Naive thymus-derived CD4-positive, alpha-beta T cell (primary cell): ENCODE data around the gene C1QTNF1. TPM values are rescaled to one million over a fixed set of nuclear protein-coding genes. Genes with fewer than 3 reads are reported as not detected.

Source experiments
- ATAC-seq: fragments of 150-1000 bp; cut with Tn5 transposase; 2 replicates; pipeline ENCODE4 v1.10.0; 2021; ENCODE audit warnings: mild to moderate bottlenecking, moderate library complexity
- CTCF ChIA-PET: fragments of 350-600 bp; sonication (Branson Sonifier 250); formaldehyde crosslinking; loops from one replicate; lab custom pipeline; 2021; ENCODE audit warnings: antibody characterized with exemption; lab: Charles Lee
- POLR2A ChIA-PET: fragments of 350-600 bp; sonication (Branson Sonifier 250); formaldehyde crosslinking; loops from one replicate; lab custom pipeline; 2021; ENCODE audit warnings: antibody characterized with exemption, inconsistent platforms; lab: Charles Lee
- DNase-seq, 9 donors: peaks; one replicate each; pipeline versions ENCODE4 v3.0.0 to v3.0.0-alpha.2; 2020 to 2022; ENCODE audit warnings: mixed read lengths in 1 of 9
- H3K27ac ChIP-seq: one replicate; pipeline ENCODE4 v1.7.0; 2013; ENCODE audit warnings: mild to moderate bottlenecking, low read depth, low read length, moderate library complexity
- H3K27me3 ChIP-seq, 2 donors: one replicate each; pipeline ENCODE4 v1.7.0; 2013; ENCODE audit warnings: low read length in 2 of 2, mild to moderate bottlenecking in 2 of 2, moderate library complexity in 2 of 2; ENCODE audit not compliant: control insufficient read depth in 2 of 2, insufficient read depth in 2 of 2
- H3K36me3 ChIP-seq, 3 experiments: 1 replicate in 2 of 3; 2 replicates in 1 of 3; pipeline ENCODE4 v1.7.0; 2013; ENCODE audit warnings: low read length in 3 of 3, mild to moderate bottlenecking in 3 of 3, moderate library complexity in 1 of 3; ENCODE audit not compliant: insufficient read depth in 3 of 3, control insufficient read depth in 2 of 3
- H3K4me1 ChIP-seq, 2 donors: one replicate each; pipeline ENCODE4 v1.7.0; 2013; ENCODE audit warnings: low read length in 2 of 2, mild to moderate bottlenecking in 2 of 2, moderate library complexity in 1 of 2; ENCODE audit not compliant: control insufficient read depth in 2 of 2, insufficient read depth in 2 of 2
- H3K4me3 ChIP-seq: 2 replicates; pipeline ENCODE4 v1.7.0; 2013; ENCODE audit warnings: mild to moderate bottlenecking, low read length
- H3K9me3 ChIP-seq, 3 experiments: 1 replicate in 2 of 3; 2 replicates in 1 of 3; pipeline ENCODE4 v1.7.0; 2013; ENCODE audit warnings: low read length in 3 of 3; ENCODE audit not compliant: control insufficient read depth in 2 of 3
- H3K27ac Mint-ChIP-seq, 9 donors: one replicate each; pipeline ENCODE4 v1.8.0; 2020 to 2022; ENCODE audit warnings: mixed read lengths in 9 of 9, mild to moderate bottlenecking in 8 of 9, moderate library complexity in 5 of 9, inconsistent platforms in 2 of 9
- H3K27me3 Mint-ChIP-seq, 5 donors: one replicate each; pipeline ENCODE4 v1.8.0; 2021 to 2022; ENCODE audit warnings: mixed read lengths in 5 of 5, mild to moderate bottlenecking in 1 of 5
- H3K36me3 Mint-ChIP-seq, 5 donors: one replicate each; pipeline ENCODE4 v1.8.0; 2020 to 2022; ENCODE audit warnings: mixed read lengths in 5 of 5, mild to moderate bottlenecking in 3 of 5, inconsistent platforms in 1 of 5
- H3K4me1 Mint-ChIP-seq, 7 donors: one replicate each; pipeline ENCODE4 v1.8.0; 2020 to 2022; ENCODE audit warnings: mixed read lengths in 7 of 7, mild to moderate bottlenecking in 3 of 7, inconsistent platforms in 1 of 7
- H3K4me3 Mint-ChIP-seq, 10 donors: one replicate each; pipeline ENCODE4 v1.8.0; 2020 to 2022; ENCODE audit warnings: mild to moderate bottlenecking in 10 of 10, mixed read lengths in 10 of 10, moderate library complexity in 6 of 10, inconsistent platforms in 2 of 10
- H3K9me3 Mint-ChIP-seq, 11 donors: one replicate each; pipeline ENCODE4 v1.8.0; 2020 to 2022; ENCODE audit warnings: mixed read lengths in 11 of 11, mild to moderate bottlenecking in 4 of 11, inconsistent platforms in 1 of 11, moderate library complexity in 1 of 11
- intact Hi-C, 2 donors: fragments of 100-400 bp; cut with micrococcal nuclease; formaldehyde crosslinking; loops; one replicate each; pipeline ENCODE4 v1.15.1; 2023
- polyA plus RNA-seq, 2 donors: library from polyadenylated mRNA; unstranded; fragments of 300-500 nt; fragmentation: Illumina TruSeq; gene quantifications; one replicate each; pipeline ENCODE4 v1.2.3, GENCODE V29; 2021
- total RNA-seq, 6 experiments: library from RNA in 5 of 6; stranded (reverse) in 5 of 6; gene quantifications; 1 replicate in 5 of 6; 2 replicates in 1 of 6; pipeline ENCODE4 v1.2.3 and lab custom pipeline; 2021 to 2026

C1QTNF1 gene
- total and polyA plus RNA-seq, 7 experiments from 2014 or later: 0.10 TPM; not detected in 6

DNA sequence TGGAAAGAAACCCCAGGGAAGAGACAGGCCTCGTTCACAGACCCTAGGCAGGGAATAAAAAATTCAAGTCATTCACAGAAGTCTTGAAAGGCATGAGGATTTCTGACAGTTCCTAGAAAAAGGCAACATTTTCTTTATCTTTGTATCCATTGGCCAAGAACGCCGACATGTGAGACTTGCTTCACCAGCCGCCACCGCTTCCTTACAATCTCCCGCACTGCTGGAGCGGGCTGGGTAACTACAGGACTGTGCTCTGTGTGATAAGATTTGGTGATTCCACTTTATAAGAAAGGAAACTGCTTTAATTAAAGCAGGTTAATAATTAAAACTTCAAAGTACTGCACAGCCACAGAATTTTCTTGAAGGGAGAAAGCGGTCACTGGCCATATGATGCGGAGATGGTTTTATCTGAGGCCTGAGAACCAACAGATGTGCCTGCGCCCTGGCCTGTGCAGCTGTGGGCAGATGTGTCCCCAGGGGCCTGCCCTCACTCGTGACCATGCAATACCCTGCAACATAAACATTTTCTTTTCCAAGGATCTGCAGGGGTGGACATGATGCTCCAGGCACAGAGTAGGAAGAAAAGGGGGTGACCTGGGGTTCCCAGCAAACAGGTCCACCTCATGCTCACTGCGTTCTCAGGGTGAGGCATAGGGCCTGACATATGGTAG, 31.3 kb upstream of the C1QTNF1 start:
- no peak for DNase-seq

DNA sequence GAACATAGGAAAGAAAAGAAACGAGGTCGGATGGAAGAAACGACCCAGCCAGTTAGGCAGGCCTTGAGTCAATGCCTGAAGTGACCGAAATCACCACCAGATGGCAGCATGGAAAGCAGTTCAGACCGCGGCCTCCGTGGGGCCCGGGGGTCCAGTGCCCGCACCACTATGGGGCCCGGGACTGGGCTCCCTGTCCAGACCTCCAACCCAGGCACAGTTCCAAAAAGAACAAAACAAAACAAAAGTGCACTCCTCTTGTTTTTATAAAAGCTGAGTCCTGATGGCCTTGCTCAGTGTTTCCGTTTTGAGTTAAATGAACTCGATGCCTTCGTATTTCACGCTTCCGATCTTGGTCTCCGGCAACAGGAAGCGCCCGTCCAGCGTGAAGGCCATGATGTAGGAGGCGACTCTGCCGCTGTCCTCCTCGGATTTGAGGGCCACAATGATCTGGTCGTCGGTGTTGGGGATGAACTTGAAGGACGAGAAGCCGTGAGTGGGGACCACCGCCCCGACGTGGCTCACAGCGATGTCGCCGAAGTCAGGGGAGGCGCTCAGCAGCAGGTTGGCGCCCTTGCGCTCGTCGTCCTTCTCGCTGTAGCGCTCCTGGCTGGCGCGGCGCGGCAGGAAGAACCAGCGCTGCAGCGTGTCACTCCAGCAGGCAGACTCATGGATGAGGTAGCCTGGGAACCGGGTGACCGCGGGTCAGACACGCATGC, 30.6 kb upstream of the C1QTNF1 start:
- H3K27ac Mint-ChIP-seq: peak overlapping the region in 5 of 9 donors; percentile 25 to 63 (median 59)
- Histone ChIP-seq H3K4me3 (no peak overlapping the region), H3K27me3 (no peaks in the 10 kb centered on the region), H3K27ac (no peak overlapping the region), H3K36me3 (peaks cover 0 to 77% (median 4%) of the 10 kb centered on the region in 3 experiments), H3K4me1 (no peaks in the 10 kb centered on the region), H3K9me3 (no peaks in the 10 kb centered on the region)
- intact Hi-C loops: loop anchor here in 1 of 2 donors (1.0 kb wide), 1 partner anchor 49 kb away; no protein-coding TSS in a partner anchor
- H3K36me3 Mint-ChIP-seq: peaks cover 0 to 45% (median 10%) of the 10 kb centered on the region in 5 donors
- H3K9me3 Mint-ChIP-seq: no peaks in the 10 kb centered on the region
- ChIA-PET CTCF (interaction anchor here (1.9 kb wide), 1 partner anchor 12 kb away, joined by 4 read pairs; no protein-coding TSS in a partner anchor), POLR2A (no interaction called here)
- DNase-seq (peak in 7 of 9 donors; percentile 31 to 58 (median 45)), ATAC-seq (peak; percentile 81)
- no peak overlapping the region for H3K4me3 Mint-ChIP-seq
- H3K27me3 Mint-ChIP-seq: no peaks in the 10 kb centered on the region
- H3K4me1 Mint-ChIP-seq: peaks cover 0 to 14% (median 7%) of the 10 kb centered on the region in 7 donors

More for the DNA sequence above, 31.3 kb upstream of the C1QTNF1 start:
- Mint-ChIP-seq H3K36me3 (peaks cover 0 to 40% (median 7%) of the 10 kb centered on the region in 5 donors), H3K27ac (peak overlapping the region in 3 of 9 donors; percentile 9 to 63 (median 59)), H3K9me3 (no peaks in the 10 kb centered on the region), H3K4me1 (peaks cover 0 to 14% (median 7%) of the 10 kb centered on the region in 7 donors), H3K4me3 (no peak overlapping the region), H3K27me3 (no peaks in the 10 kb centered on the region)
- intact Hi-C loops: loop anchor here in 1 of 2 donors (1.0 kb wide), 1 partner anchor 50 kb away; no protein-coding TSS in a partner anchor
- Histone ChIP-seq H3K27ac (no peak overlapping the region), H3K27me3 (no peaks in the 10 kb centered on the region), H3K36me3 (peaks cover 0 to 70% (median 4%) of the 10 kb centered on the region in 3 experiments), H3K9me3 (no peaks in the 10 kb centered on the region), H3K4me1 (no peaks in the 10 kb centered on the region), H3K4me3 (no peak overlapping the region)
- POLR2A ChIA-PET: no interaction called here
- no peak for ATAC-seq
- CTCF ChIA-PET: interaction anchor here (1.9 kb wide), 1 partner anchor 12 kb away, joined by 4 read pairs; no protein-coding TSS in a partner anchor

DNA sequence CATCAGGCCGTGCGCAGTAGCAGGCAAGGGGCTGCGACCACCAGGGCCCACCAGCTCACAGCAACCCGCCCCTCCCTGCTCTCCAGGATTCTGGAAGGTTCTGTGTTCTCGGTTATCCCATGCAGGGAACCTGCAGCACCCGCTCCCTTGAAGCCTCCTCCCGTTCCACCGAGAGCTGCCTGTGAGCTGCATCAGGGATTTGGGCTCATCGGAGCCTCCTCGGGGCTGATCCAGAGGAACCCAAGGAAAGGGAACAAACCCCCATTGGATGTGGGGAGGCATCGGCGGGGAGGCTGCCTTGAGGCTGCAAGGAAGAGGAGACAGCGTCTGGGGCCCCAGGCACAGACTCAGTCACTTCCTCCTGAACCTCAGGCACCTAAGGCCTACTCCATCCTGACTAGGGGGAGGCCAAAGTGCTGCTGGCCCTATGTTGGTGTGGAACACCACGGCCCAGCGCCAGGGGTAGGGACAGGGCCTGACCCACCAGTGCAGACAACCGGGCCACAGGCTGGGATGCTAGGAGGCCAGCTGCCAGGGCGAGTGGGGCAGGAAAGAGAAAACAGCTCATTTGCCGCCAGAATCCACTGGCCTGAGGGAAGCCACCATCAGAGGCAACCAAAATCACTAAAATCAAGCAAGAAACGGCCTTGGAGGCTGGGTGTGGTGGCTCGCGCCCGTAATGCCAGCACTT, 29.8 kb upstream of the C1QTNF1 start:
- Histone ChIP-seq H3K27me3 (no peaks in the 10 kb centered on the region), H3K9me3 (no peaks in the 10 kb centered on the region), H3K36me3 (peaks cover 0 to 85% (median 4%) of the 10 kb centered on the region in 3 experiments), H3K27ac (no peak overlapping the region), H3K4me1 (no peaks in the 10 kb centered on the region), H3K4me3 (no peak overlapping the region)
- ChIA-PET POLR2A (no interaction called here), CTCF (interaction anchor here (1.9 kb wide), 1 partner anchor 13 kb away, joined by 4 read pairs; no protein-coding TSS in a partner anchor)
- intact Hi-C loops: loop anchor here in 1 of 2 donors (1.0 kb wide), 1 partner anchor 48 kb away; no protein-coding TSS in a partner anchor
- no peak overlapping the region for H3K27ac Mint-ChIP-seq
- DNase-seq (no peak), ATAC-seq (no peak)
- no peak overlapping the region for H3K4me3 Mint-ChIP-seq
- peaks cover 0 to 45% (median 10%) of the 10 kb centered on the region in 5 donors for H3K36me3 Mint-ChIP-seq
- no peaks in the 10 kb centered on the region for H3K9me3 Mint-ChIP-seq
- peaks cover 0 to 14% (median 7%) of the 10 kb centered on the region in 7 donors for H3K4me1 Mint-ChIP-seq
- H3K27me3 Mint-ChIP-seq: no peaks in the 10 kb centered on the region

DNA sequence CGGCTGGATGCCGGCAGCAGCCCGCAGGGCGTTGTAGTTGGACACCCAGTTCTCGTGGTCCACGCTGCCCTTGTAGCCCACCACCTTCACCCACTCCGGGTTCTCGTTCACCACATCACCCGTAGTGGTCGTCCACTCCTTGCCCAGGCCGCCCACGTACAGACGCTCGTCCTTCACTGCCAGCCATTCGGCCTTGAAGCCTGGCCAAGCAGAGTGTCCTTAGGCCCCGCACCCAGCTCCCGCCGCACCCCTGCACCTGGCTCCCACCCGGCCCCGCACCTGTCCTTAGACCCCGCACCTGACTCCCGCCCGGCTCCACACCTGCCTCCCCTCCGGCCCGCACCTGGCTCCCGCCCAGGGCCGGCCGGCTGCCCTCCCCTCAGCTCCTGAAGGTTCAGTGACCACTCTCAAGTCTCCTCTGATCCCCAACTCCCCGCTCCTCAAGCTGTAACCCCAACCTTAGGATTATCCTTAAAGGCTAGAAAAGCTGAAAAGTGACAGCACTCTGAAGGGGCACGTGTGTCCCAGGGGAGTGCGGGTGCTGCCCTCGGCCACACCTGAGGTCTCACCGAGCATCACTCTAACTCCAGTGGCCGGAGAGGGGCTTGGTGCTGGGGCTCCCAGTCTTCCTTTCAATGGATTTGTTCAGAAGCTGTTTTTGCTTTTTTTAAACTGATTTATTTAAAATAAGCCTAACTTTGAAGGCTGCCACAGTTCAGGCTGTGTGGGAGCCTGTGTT, 28.8 kb upstream of the C1QTNF1 start:
- Mint-ChIP-seq H3K4me1 (peaks cover 0 to 14% (median 8%) of the 10 kb centered on the region in 7 donors), H3K27ac (no peak overlapping the region), H3K4me3 (no peak overlapping the region), H3K27me3 (no peaks in the 10 kb centered on the region), H3K9me3 (no peaks in the 10 kb centered on the region), H3K36me3 (peaks cover 0 to 42% (median 10%) of the 10 kb centered on the region in 5 donors)
- DNase-seq (no peak), ATAC-seq (no peak)
- no peak overlapping the region for H3K4me3 ChIP-seq
- no peaks in the 10 kb centered on the region for H3K27me3 ChIP-seq
- no peaks in the 10 kb centered on the region for H3K9me3 ChIP-seq
- H3K27ac ChIP-seq: no peak overlapping the region
- ChIA-PET POLR2A (no interaction called here), CTCF (interaction anchor here (0.9 kb wide), 1 partner anchor 47 kb away, joined by 3 read pairs; no protein-coding TSS in a partner anchor)
- peaks cover 0 to 93% (median 4%) of the 10 kb centered on the region in 3 experiments for H3K36me3 ChIP-seq
- intact Hi-C loops: no loop called here
- no peaks in the 10 kb centered on the region for H3K4me1 ChIP-seq

DNA sequence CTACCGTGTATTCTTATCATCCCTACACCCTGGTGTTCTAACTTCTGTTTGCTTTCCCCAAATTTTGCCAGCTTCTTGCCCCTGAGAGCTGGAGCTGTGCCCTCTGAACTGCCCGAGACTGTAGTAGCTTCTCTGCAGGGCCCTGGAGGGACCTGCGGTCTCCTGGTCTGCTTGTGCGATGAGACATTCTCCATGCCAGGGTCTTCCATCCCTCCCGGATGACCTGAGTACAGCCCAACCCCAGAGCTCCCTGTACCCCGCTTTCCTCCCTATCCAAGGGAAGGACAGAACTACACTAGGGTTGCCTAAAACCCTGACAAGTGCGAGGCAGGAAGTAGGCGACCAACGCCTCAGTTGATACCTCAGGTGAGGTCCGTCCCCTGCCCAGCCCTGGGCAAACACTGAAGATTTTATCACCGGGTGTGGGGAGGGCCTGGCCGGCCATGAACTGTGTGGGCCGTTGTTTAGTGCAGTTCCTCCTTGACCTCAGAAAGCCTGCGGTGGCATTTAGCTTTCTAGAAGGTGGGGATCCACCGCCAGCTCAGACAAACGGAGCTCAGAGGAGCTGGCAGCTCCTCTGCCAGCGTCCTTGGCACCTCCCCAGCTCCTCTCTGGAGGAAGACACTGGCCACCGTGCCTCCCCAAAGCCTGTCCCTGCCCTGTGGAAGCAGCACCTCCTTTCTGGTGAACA, 28.1 kb upstream of the C1QTNF1 start:
- H3K27me3 ChIP-seq: no peaks in the 10 kb centered on the region
- Mint-ChIP-seq H3K27ac (peak overlapping the region in 2 of 9 donors; percentile 19 to 28), H3K27me3 (no peaks in the 10 kb centered on the region), H3K9me3 (no peaks in the 10 kb centered on the region), H3K4me1 (peaks cover 3 to 14% (median 10%) of the 10 kb centered on the region in 7 donors), H3K36me3 (peaks cover 0 to 38% (median 10%) of the 10 kb centered on the region in 5 donors), H3K4me3 (no peak overlapping the region)
- H3K9me3 ChIP-seq: no peaks in the 10 kb centered on the region
- ChIA-PET POLR2A (no interaction called here), CTCF (interaction anchor here (0.9 kb wide), 1 partner anchor 47 kb away, joined by 3 read pairs; no protein-coding TSS in a partner anchor)
- H3K27ac ChIP-seq: no peak overlapping the region
- H3K36me3 ChIP-seq: peaks cover 0 to 91% (median 4%) of the 10 kb centered on the region in 3 experiments
- H3K4me3 ChIP-seq: no peak overlapping the region
- no peaks in the 10 kb centered on the region for H3K4me1 ChIP-seq
- intact Hi-C loops: no loop called here
- DNase-seq (no peak), ATAC-seq (no peak)
